Cardiac septum (tissue), 1 donor: ENCODE results near the gene POLK. TPM values are rescaled to one million over a fixed set of nuclear protein-coding genes. Genes with fewer than 3 reads are reported as not detected.
"Not testable (repeated sequence)": the region's sequence is repeated elsewhere in the genome, so short reads cannot be mapped to it uniquely, and the experiment has no call there.

ENCODE experiments used
- DNase-seq: peaks from one replicate; pipeline ENCODE4 v3.0.0-alpha.2; 2020; ENCODE audit warnings: low spot score
- intact Hi-C: fragments of 100-400 bp; cut with DNase I; formaldehyde crosslinking; loops from one replicate; pipeline ENCODE4 v1.14.0; 2022
- long read RNA-seq: library from polyadenylated mRNA; unstranded; transcript quantifications from one replicate; pipeline ENCODE4 v2.0.0, GENCODE V29; 2021
- total RNA-seq: library from RNA; stranded (reverse); fragmentation: NEBNext Ultra II Directional; extraction: Animal tissue kit (Norgen Biotek cat#: 25700); gene quantifications from one replicate; pipeline ENCODE4 v1.2.1, GENCODE V29; 2021
- donor health status: DM: no; HTN: no; CAD: no.

POLK gene
- 26.6 TPM for total RNA-seq
- long read RNA-seq, full-length matches to known transcripts, result 2 of 10 reads
- long read RNA-seq, partial matches to known transcripts, result 3 of 10 reads
- long read RNA-seq, other reads (novel, unspliced or antisense), result 5 of 10 reads

DNA sequence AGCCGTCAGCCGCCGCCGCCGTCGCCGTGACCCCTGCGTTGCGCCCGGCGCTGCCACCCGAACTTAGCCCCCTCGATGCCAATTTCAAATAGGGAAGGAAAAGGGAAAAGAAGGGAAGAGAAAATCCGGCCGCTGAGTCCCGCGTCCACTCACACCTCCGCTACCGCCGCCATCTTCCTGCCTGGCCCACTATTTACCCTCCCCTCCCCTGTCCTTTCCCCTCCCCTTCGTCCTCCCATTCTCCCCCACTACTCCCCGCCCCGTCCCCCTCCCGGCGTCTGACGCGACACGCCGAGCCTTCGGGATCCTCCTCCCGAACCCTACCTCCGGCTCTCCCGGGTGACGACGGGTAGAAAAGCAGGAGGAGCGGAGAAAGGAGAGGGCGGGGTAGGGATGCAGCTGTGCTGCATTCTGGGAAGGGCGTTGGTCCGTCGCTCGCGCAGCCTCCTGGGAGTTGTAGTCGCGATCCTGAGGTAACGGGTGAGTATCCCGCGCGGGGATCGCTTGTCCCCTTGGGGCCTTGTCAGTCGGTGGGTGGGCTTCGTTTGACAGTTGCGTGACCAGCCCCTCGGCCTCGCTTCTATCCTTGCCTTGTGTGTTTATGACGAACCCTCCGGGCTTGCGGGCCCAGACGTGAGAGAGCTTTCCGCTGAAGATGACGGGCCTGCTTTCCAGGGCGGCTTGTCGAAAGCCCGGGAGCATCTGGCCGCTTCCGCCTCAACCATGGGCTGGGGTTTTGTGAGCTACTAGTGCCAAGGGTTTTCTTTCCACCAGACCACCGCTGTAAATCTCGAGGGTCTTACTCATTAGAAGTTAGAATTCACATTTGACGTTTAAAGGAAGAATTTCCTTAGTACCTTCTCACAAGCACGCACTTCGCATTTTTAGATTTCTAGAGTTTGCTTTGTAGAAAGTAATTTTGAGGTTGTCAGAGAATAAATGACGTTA, at the start of gene POLK, which contains the start of gene CERT1:
POLK (plus strand) TSS at position 457 of the 948 bp plus-strand sequence.
CERT1 (minus strand) TSS at position 195 of the 948 bp plus-strand sequence. CDS start 422 bp downstream, outside the sequence.
- DNase-seq, result peak; percentile 100
- intact Hi-C loops, result loop anchor here (2.0 to 10.0 kb wide), 5 partner anchors 55 to 277 kb away; partner anchors contain the start of genes ANKRD31, HMGCR and POC5

GRCh38 chr5:75463726-75464125, 48.0 kb upstream of the POLK start:
- intact Hi-C loops, result no loop called here

DNA sequence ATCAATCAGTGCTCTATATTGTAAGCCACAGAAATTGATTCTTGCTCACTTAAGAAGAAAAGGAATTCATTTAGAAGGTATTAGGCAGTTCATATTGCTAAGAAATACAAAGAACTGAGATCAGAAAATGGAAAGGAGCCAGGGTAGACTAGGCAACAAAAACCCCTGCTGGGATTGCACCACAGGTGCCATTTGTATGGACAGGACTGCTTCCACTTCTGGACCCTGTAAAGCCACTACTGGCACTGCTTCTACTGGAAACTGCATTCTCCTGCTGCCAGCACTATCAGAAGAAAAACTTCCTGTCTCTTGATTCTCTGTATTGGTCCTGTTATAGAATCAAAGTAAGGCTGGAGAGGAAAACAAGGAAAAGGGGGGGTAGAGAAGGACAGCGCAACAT, 46.2 kb upstream of the POLK start:
- intact Hi-C loops, result no loop called here
- no peak for DNase-seq

More at GRCh38 chr5:75463726-75464125, 48.0 kb upstream of the POLK start:
- DNase-seq, result no peak

DNA sequence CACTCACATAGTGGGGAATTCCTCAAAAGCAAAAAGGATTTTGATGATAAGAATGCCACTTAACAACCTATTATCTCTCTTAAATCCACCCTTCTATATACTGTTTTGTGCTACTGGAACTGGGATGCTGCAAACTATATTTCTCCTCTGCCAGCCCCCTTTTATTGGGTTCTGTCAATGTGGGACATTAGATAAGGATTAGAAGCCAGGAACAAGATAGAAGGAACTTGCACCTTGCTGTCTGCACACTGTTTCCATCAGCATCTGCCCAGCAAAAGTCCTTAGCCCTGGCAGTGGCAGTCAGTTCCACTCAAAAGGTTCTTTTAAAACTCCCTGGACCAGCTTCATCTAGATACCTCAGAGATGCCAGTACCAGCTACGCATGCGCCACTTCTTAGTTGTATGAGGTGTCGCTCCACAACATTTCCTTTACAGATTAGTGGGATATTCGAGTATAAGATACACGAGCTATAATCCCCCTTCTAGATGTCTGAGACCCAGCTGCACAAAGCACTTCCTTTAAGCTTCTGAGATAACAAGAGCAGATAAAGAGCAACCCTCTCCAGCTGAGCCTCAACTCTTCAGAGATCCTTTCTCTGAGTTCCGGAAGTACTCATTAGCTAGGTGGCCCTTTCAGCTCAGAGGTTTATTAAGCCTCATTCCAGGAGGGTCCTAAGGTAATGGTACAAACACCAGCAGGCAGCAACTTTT, 45.5 kb upstream of the POLK start:
- intact Hi-C loops, result no loop called here
- DNase-seq, result no peak

GRCh38 chr5:75468593-75468992, 43.1 kb upstream of the POLK start:
- DNase-seq, result no peak
- intact Hi-C loops, result no loop called here

DNA sequence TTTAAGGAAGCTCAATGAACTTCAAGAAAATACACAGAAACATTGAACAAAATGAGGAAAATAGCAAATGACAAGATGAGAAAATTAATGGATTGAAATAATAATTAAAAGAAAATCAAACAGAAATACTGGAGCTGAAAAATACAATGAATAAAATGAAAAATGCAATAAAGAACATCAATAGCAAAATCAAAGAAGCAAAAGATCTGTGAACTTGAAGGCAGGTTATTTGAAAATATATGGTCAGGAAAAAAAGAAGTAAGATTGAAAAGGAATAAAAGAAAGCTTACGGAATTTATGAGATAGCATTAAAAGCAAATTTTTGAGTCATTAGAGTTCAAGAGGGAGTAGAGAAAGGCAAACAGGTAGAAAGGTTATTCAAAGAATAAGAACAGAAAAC, 42.7 kb upstream of the POLK start:
- intact Hi-C loops, result no loop called here
- DNase-seq, result no peak

- intact Hi-C loops, result no loop called here
- no peak for DNase-seq
Observed at GRCh38 chr5:75471193-75471592, 40.5 kb upstream of the POLK start.

GRCh38 chr5:75472973-75473372, 38.7 kb upstream of the POLK start:
- no peak for DNase-seq
- intact Hi-C loops, result no loop called here

GRCh38 chr5:75473463-75473862, 38.2 kb upstream of the POLK start:
- intact Hi-C loops, result no loop called here

GRCh38 chr5:75475364-75475763, 36.3 kb upstream of the POLK start:
- intact Hi-C loops, result no loop called here
- no peak for DNase-seq

More at GRCh38 chr5:75473463-75473862, 38.2 kb upstream of the POLK start:
- DNase-seq, result no peak

DNA sequence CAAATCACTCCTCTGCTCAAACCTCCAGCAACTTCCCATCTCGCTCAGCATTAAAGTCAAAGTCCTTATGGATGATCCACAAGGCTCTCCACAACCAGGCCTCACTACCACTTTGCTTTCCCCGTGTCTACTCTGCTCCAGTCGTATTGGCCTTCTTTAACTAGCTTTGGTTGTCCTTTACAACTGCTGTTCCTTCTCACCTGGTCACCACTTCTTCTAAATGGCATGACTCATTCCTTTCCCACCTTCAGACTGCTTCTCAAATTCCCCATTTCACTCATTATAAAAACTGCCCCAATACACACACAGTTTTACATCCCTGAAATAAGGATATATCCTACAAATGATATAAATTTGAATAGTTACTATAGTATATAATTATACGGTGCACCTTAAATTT, 30.7 kb upstream of the POLK start:
- no peak for DNase-seq
- intact Hi-C loops, result no loop called here

- no peak for DNase-seq
- intact Hi-C loops, result no loop called here
Observed at GRCh38 chr5:75482482-75482881, 29.2 kb upstream of the POLK start.

- intact Hi-C loops, result no loop called here
Observed at GRCh38 chr5:75484605-75485004, 27.1 kb upstream of the POLK start.

GRCh38 chr5:75489847-75490246, 21.8 kb upstream of the POLK start:
- intact Hi-C loops, DNase-seq: not testable (repeated sequence)

More at GRCh38 chr5:75484605-75485004, 27.1 kb upstream of the POLK start:
- no peak for DNase-seq

DNA sequence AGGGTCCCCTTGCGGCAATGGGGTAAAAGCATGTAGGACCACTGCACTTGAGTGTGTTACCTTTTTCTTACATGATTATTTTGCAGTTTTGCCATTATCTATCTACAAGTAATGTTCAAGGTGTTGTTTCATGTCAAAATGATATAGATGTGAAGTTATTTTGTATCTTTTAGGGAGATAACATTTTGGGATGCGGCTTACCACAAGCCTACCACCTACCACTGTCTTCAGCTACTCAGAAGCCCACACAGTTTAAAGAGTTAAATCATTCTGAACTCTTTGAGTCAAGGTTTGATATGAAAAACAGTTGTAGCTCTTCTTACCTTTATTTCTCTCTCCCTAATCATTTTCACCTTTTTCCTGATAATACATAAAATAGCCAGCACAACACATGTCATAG, 20.1 kb upstream of the POLK start:
- intact Hi-C loops, result no loop called here
- no peak for DNase-seq

DNA sequence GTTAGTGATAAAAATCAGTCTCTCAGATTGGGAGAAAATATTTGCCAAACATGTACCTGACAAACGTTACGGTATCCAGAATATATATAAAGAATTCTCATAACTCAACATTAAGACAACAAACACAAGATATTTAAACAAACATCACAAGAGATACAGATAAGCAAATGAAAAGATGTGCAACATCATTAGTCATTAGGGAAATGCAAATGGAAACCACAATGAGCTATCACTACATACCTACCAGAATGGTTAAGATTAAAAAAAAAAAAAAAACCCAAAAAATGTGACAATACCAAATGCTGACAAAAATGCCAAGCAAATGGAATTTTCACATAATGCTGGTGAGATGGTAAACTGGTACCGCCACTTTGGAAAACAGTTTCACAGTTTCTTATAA, 15.7 kb upstream of the POLK start:
- intact Hi-C loops, result no loop called here
- DNase-seq, result no peak

- DNase-seq, result no peak
- intact Hi-C loops, result no loop called here
Observed at GRCh38 chr5:75498208-75498777, 13.4 kb upstream of the POLK start.

GRCh38 chr5:75498875-75499274, 12.8 kb upstream of the POLK start:
- DNase-seq, intact Hi-C loops: not testable (repeated sequence)

DNA sequence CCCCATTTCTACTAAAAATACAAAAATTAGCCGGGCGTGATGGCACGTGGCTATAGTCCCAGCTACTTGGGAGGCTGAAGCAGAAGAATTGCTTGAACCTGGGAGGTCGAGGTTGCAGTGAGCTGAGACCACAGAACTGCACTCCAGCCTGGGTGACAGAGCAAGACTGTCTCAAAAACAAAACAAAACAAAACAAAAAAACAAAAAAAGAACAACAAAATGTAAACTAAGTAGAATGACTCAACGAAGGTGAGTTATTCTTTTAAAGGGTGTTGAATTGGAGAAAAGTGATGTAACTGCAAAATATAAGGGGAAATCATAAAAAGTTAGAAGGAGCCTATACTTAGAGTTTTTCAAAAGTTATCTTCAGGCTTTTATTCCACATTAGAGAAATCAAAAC, 6.6 kb upstream of the POLK start:
- DNase-seq, intact Hi-C loops: not testable (repeated sequence)

DNA sequence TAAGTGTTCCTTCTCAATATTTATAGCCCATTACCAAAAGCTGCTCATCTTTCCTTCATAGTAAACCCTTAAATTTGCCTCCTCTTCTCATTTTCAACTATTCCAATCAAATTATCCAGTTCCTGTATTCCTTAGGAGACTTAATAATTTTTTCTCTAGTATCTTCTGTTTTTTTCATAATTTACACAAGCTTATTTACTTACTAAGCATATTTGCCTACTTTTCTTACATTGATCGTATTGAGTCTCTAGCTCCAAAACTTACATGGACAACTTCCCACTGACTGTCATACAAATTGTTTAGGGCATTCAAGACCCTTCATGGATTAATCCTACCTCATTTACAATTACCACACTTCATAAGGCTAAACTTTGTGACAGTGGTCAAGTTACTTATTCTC, 3.9 kb upstream of the POLK start:
- intact Hi-C loops, result no loop called here
- DNase-seq, result no peak
